Lung (tissue), 12 donors: ENCODE data around the gene PTPN7. TPM values are rescaled to one million over a fixed set of nuclear protein-coding genes. Genes with fewer than 3 reads are reported as not detected.

Experiments
- ATAC-seq: fragments of 200-7000 bp; cut with Tn5 transposase; one replicate; pipeline ENCODE4 v1.9.1; 2020; ENCODE audit warnings: moderate number of reproducible peaks; ENCODE audit not compliant: insufficient read depth, low FRiP score
- DNase-seq, 3 donors: peaks; one replicate each; pipeline ENCODE4 v3.0.0-alpha.2; 2013 to 2017
- H3K27ac ChIP-seq, 2 donors: one replicate each; pipeline ENCODE4 v1.5.1; 2013; ENCODE audit warnings: mild to moderate bottlenecking in 2 of 2, moderate library complexity in 2 of 2, control low read depth in 1 of 2, inconsistent platforms in 1 of 2, low read depth in 1 of 2, low read length in 1 of 2
- H3K27me3 ChIP-seq, 3 donors: one replicate each; pipeline ENCODE4 v1.5.1; 2013; ENCODE audit warnings: low read length in 2 of 3; ENCODE audit not compliant: control insufficient read depth in 3 of 3, insufficient read depth in 3 of 3
- H3K36me3 ChIP-seq, 4 donors: one replicate each; pipeline ENCODE4 v1.5.1; 2013; ENCODE audit warnings: low read length in 4 of 4, mild to moderate bottlenecking in 1 of 4, moderate library complexity in 1 of 4; ENCODE audit not compliant: control insufficient read depth in 4 of 4, insufficient read depth in 4 of 4
- H3K4me1 ChIP-seq, 5 donors: one replicate each; pipeline ENCODE4 v1.5.1; 2013; ENCODE audit warnings: low read length in 5 of 5, mild to moderate bottlenecking in 2 of 5, moderate library complexity in 1 of 5; ENCODE audit not compliant: control insufficient read depth in 5 of 5, insufficient read depth in 5 of 5
- H3K4me3 ChIP-seq: one replicate; pipeline ENCODE4 v1.5.1; 2013; ENCODE audit warnings: mild to moderate bottlenecking, control low read depth, moderate library complexity
- H3K9ac ChIP-seq, 2 donors: one replicate each; pipeline ENCODE4 v1.5.1; 2013; ENCODE audit warnings: low read length in 2 of 2, control low read depth in 1 of 2; ENCODE audit not compliant: insufficient read depth in 1 of 2
- H3K9me3 ChIP-seq, 4 donors: one replicate each; pipeline ENCODE4 v1.5.1; 2013; ENCODE audit warnings: low read length in 3 of 4, mild to moderate bottlenecking in 1 of 4, moderate library complexity in 1 of 4; ENCODE audit not compliant: control insufficient read depth in 4 of 4, insufficient read depth in 3 of 4
- WGBS, 2 donors: extraction: QIAGEN DNeasy Blood & Tissue Kit; methylation state at CpG; one replicate each; pipeline ENCODE4 v1.1.7; 2013; 5-methylcytosine and 5-hydroxymethylcytosine counted together
- polyA plus RNA-seq, 2 donors: library from polyadenylated mRNA; stranded (reverse); fragments of 200-250 nt; gene quantifications; one replicate each; pipeline ENCODE4 v1.2.1, GENCODE V29; 2013
- total RNA-seq, 2 donors: library from RNA; depleted of rRNA in 1 of 2; stranded (reverse); fragments of >200 nt in 1 of 2; gene quantifications; one replicate each; pipeline ENCODE4 v1.2.1, GENCODE V29; 2014 to 2021
- TF ChIP-seq, protein P1 (sequence below): IDR thresholded peaks from 2 replicates; pipeline ENCODE4 v1.5.1; 2012; ENCODE audit warnings: mild to moderate bottlenecking; ENCODE audit errors: control extremely low read depth, extremely low read depth
- donor health status: control.
- donor health status: control.
- donor health status: Bipolar disorder and iron deficiency.
- donor health status: healthy.
- donor health status: DM: yes; HTN: yes; CAD: no.

The PTPN7 gene
- total and polyA plus RNA-seq, 4 donors: 2.9 to 14.0 (median 5.7) TPM

- peaks cover 2 to 16% (median 10%) of the 10 kb centered on the region in 4 donors for H3K36me3 ChIP-seq
- H3K27ac ChIP-seq: no peak overlapping the region
- H3K9ac ChIP-seq: no peak overlapping the region
- H3K4me3 ChIP-seq: no peak overlapping the region
- peaks cover 0 to 30% (median 14%) of the 10 kb centered on the region in 5 donors for H3K4me1 ChIP-seq
- no peaks in the 10 kb centered on the region for H3K27me3 ChIP-seq
- no peaks in the 10 kb centered on the region for H3K9me3 ChIP-seq
- ATAC-seq: no peak
- TF ChIP-seq, protein P1, sequence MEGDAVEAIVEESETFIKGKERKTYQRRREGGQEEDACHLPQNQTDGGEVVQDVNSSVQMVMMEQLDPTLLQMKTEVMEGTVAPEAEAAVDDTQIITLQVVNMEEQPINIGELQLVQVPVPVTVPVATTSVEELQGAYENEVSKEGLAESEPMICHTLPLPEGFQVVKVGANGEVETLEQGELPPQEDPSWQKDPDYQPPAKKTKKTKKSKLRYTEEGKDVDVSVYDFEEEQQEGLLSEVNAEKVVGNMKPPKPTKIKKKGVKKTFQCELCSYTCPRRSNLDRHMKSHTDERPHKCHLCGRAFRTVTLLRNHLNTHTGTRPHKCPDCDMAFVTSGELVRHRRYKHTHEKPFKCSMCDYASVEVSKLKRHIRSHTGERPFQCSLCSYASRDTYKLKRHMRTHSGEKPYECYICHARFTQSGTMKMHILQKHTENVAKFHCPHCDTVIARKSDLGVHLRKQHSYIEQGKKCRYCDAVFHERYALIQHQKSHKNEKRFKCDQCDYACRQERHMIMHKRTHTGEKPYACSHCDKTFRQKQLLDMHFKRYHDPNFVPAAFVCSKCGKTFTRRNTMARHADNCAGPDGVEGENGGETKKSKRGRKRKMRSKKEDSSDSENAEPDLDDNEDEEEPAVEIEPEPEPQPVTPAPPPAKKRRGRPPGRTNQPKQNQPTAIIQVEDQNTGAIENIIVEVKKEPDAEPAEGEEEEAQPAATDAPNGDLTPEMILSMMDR: no peak
- no peak for DNase-seq
- WGBS, 2 donors: 77 to 81% methylated on average over 8 of the region's 8 CpGs
These were observed 30.7 kb downstream of the PTPN7 start for GRCh38 chr1:202129453-202130296.

- Histone ChIP-seq H3K4me1 (peaks cover 0 to 24% (median 12%) of the 10 kb centered on the region in 5 donors), H3K9me3 (no peaks in the 10 kb centered on the region), H3K27me3 (no peaks in the 10 kb centered on the region), H3K4me3 (no peak overlapping the region), H3K36me3 (peaks cover 0 to 3% (median 2%) of the 10 kb centered on the region in 4 donors), H3K9ac (no peak overlapping the region), H3K27ac (no peak overlapping the region)
- TF ChIP-seq, protein P1: no peak
- 97% methylated on average over 25 to 26 of the region's 26 CpGs for WGBS, 2 donors
- DNase-seq (no peak), ATAC-seq (no peak)
These were observed 32.4 kb downstream of the PTPN7 start for GRCh38 chr1:202127836-202128622.

DNA sequence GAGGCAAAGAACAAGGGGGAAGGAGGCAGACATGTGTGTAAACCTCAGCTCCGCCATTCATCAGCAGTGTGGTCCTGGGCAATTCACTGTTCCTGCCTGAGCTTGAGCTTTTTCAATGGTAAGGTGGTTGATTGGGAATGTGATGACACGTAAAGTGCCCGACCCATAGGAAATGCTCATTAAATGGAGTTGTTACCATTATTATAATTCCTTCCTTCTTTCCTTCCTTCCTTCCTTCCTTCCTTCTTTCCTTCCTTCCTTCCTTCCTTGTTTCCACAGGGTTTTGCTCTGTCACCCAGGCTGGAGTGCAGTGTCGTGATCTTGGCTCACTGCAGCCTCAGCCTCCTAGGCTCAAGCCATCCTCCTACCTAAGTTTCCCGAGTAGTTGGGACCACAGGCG lies 33.3 kb downstream of the PTPN7 start:
- Histone ChIP-seq H3K4me3 (no peak overlapping the region), H3K9ac (no peak overlapping the region), H3K4me1 (peaks cover 0 to 14% (median 4%) of the 10 kb centered on the region in 5 donors), H3K27me3 (no peaks in the 10 kb centered on the region), H3K27ac (no peak overlapping the region), H3K36me3 (peaks cover 0 to 3% (median 0%) of the 10 kb centered on the region in 4 donors), H3K9me3 (no peaks in the 10 kb centered on the region)
- DNase-seq (no peak), ATAC-seq (no peak)
- TF ChIP-seq, protein P1: no peak
- WGBS, 2 donors: 80 to 86% methylated on average over 6 of the region's 6 CpGs
